Thoracic aorta (tissue), 2 donors: ENCODE results near the gene NEU2. TPM values are rescaled to one million over a fixed set of nuclear protein-coding genes. Genes with fewer than 3 reads are reported as not detected.
A peak's percentile ranks its signal among the peaks of the same experiment; 100 is the strongest.

Experiments
- ATAC-seq: fragments of 150-250 bp; one replicate; pipeline ENCODE4 v1.8.0; 2017; ENCODE audit warnings: low read depth; ENCODE audit not compliant: insufficient number of reproducible peaks, low FRiP score
- DNase-seq: peaks from one replicate; pipeline ENCODE4 v3.0.0-alpha.2; 2020; ENCODE audit warnings: low spot score
- H3K27ac ChIP-seq, 2 donors: fragments of 200-600 bp; sonication (generic); 1 replicate in 1 of 2; 2 replicates in 1 of 2; pipeline ENCODE4 v1.5.1; 2016; ENCODE audit warnings: mild to moderate bottlenecking in 2 of 2, moderate library complexity in 2 of 2
- H3K27me3 ChIP-seq: fragments of 200-600 bp; sonication (generic); replicated peaks from 2 replicates; pipeline ENCODE4 v1.6.0; 2016; ENCODE audit warnings: mild to moderate bottlenecking; ENCODE audit not compliant: insufficient read depth
- H3K36me3 ChIP-seq: fragments of 200-600 bp; sonication (generic); one replicate; pipeline ENCODE4 v1.5.1; 2016
- H3K4me1 ChIP-seq, 2 donors: fragments of 200-600 bp; sonication (generic); 1 replicate in 1 of 2; 2 replicates in 1 of 2; pipeline versions ENCODE4 v1.5.1 to v1.6.0; 2016; ENCODE audit warnings: low read depth in 2 of 2, mild to moderate bottlenecking in 1 of 2; ENCODE audit not compliant: control insufficient read depth in 1 of 2
- H3K4me3 ChIP-seq: fragments of 200-600 bp; sonication (generic); 2 replicates; pipeline ENCODE4 v1.5.1; 2016; ENCODE audit warnings: mild to moderate bottlenecking
- H3K9me3 ChIP-seq: fragments of 200-600 bp; sonication (generic); 2 replicates; pipeline ENCODE4 v1.5.1; 2016
- CTCF ChIP-seq: fragments of 200-600 bp; sonication (generic); IDR thresholded peaks from one replicate; pipeline ENCODE4 v1.5.1; 2019; ENCODE audit warnings: antibody characterized with exemption
- total RNA-seq, 2 donors: library from RNA; depleted of rRNA; stranded (reverse); fragments of >200 nt; gene quantifications; one replicate each; pipeline versions ENCODE4 v1.1.0 to v1.2.3, GENCODE V29; 2016

The NEU2 gene
- total RNA-seq, 2 donors from 2014 or later, result not detected

- DNase-seq (no peak), ATAC-seq (peak; percentile 37)
- Histone ChIP-seq H3K9me3 (no peaks in the 10 kb centered on the region), H3K4me1 (peaks cover 0 to 32% of the 10 kb centered on the region in 2 donors), H3K4me3 (no peak overlapping the region), H3K27ac (peak overlapping the region in 1 of 2 donors; percentile 73), H3K27me3 (no peaks in the 10 kb centered on the region), H3K36me3 (no peaks in the 10 kb centered on the region)
- TF ChIP-seq CTCF, result no peak
Measured at GRCh38 chr2:233084488-233084887, 52.0 kb downstream of the NEU2 start.

Other genes starting within 250 kb of the NEU2 start
- gene SNORC, start 162.4 kb upstream of the NEU2 start, total RNA-seq, result under 1 TPM; 0.41 to 0.63 TPM
- 1 to 10 TPM in 1 of 2 donors, under 1 TPM in 1; 0.81 to 3.6 TPM for gene NGEF, start 19.4 kb upstream of the NEU2 start, total RNA-seq
- gene INPP5D, start 27.7 kb downstream of the NEU2 start, total RNA-seq, result 10 to 100 TPM; 24.2 to 49.7 TPM
- 10 to 100 TPM; 21.8 to 63.2 TPM for gene ATG16L1, start 219.0 kb downstream of the NEU2 start, total RNA-seq